ENCODE measurements around the gene MDN1.

DNA sequence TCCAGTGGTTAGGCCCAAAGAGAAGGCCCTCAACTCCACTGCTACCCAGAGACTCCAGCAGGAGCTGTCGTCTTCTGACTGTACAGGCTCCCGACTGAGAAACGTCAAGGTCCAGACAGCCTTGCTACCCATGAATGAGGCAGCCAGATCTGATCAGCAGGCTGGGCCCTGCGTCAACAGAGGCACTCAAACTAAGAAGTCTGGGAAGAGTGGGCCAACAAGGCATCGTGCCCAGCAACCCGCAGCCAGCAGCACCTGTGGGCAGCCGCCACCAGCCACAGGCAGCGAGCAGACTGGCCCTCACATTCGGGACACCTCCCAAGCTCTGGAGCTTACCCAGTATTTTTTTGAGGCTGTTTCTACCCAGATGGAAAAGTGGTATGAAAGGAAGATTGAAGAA lies 189.1 kb downstream of the MDN1 start:
- no peak for TF ChIP-seq CTCF (IDR thresholded peaks at IDR 0.05)
- no peak for TF ChIP-seq POLR2A (IDR thresholded peaks at IDR 0.05)

Data from uterus (tissue), 2 donors.